Neural cell (in vitro differentiated cells): ENCODE results near the gene PLXDC1. TPM values are rescaled to one million over a fixed set of nuclear protein-coding genes. Genes with fewer than 3 reads are reported as not detected.

Experiments used
- H2AFZ ChIP-seq: fragments of 200-600, 300-800 bp; sonication (generic), shearing (Covaris generic); 2 replicates; pipeline ENCODE4 v1.6.0; 2014; ENCODE audit warnings: low read depth, mild to moderate bottlenecking, antibody characterized with exemption, low read length, moderate library complexity
- H3F3A ChIP-seq: fragments of 200-600 bp; shearing (Covaris generic); 2 replicates; pipeline ENCODE4 v1.6.1; 2016; ENCODE audit warnings: mild to moderate bottlenecking, moderate library complexity, mixed read lengths, antibody characterized with exemption, low read length; ENCODE audit not compliant: insufficient read depth, poor library complexity, severe bottlenecking
- H3K27ac ChIP-seq: fragments of 200-600, 300-800 bp; sonication (generic), shearing (Covaris generic); 2 replicates; pipeline ENCODE4 v1.5.1; 2014; ENCODE audit warnings: mild to moderate bottlenecking, low read length, moderate library complexity
- H3K27me3 ChIP-seq: fragments of 300-800, 200-600 bp; sonication (generic), shearing (Covaris generic); 2 replicates; pipeline ENCODE4 v1.6.0; 2014; ENCODE audit warnings: mild to moderate bottlenecking, low read depth, low read length, moderate library complexity; ENCODE audit not compliant: insufficient read depth
- H3K36me3 ChIP-seq: fragments of 300-800, 200-600 bp; sonication (generic), shearing (Covaris generic); 2 replicates; pipeline ENCODE4 v1.5.1; 2014; ENCODE audit warnings: mild to moderate bottlenecking, antibody characterized with exemption, low read length, moderate library complexity; ENCODE audit not compliant: insufficient read depth
- H3K4me2 ChIP-seq: fragments of 300-800, 200-600 bp; sonication (generic), shearing (Covaris generic); 2 replicates; pipeline ENCODE4 v1.6.0; 2014; ENCODE audit warnings: mild to moderate bottlenecking, low read length
- H3K4me3 ChIP-seq: fragments of 300-800, 200-600 bp; sonication (generic), shearing (Covaris generic); 2 replicates; pipeline ENCODE4 v1.5.1; 2014; ENCODE audit warnings: mild to moderate bottlenecking, low read length, moderate library complexity
- H3K79me2 ChIP-seq: fragments of 200-600 bp; shearing (Covaris generic); replicated peaks from 2 replicates; pipeline ENCODE4 v1.6.0; 2014; ENCODE audit warnings: mild to moderate bottlenecking, low read length, moderate library complexity; ENCODE audit not compliant: insufficient read depth
- H3K9ac ChIP-seq: fragments of 300-800, 200-600 bp; sonication (generic), shearing (Covaris generic); 2 replicates; pipeline ENCODE4 v1.6.1; 2016; ENCODE audit warnings: mild to moderate bottlenecking, low read length, mixed read lengths
- H3K9me2 ChIP-seq: fragments of 200-600 bp; shearing (Covaris generic); 2 replicates; pipeline ENCODE4 v1.6.1; 2016; ENCODE audit warnings: mild to moderate bottlenecking, low read length, mixed read lengths; ENCODE audit not compliant: insufficient read depth
- H3K9me3 ChIP-seq: fragments of 200-600, 300-800 bp; sonication (generic), shearing (Covaris generic); 2 replicates; pipeline ENCODE4 v1.6.1; 2016; ENCODE audit warnings: mild to moderate bottlenecking, mixed run types, low read length, moderate library complexity, mixed read lengths
- H4K20me1 ChIP-seq: fragments of 200-600 bp; shearing (Covaris generic); 2 replicates; pipeline ENCODE4 v1.6.1; 2016; ENCODE audit warnings: mild to moderate bottlenecking, mixed run types; ENCODE audit not compliant: insufficient read depth
- CTCF ChIP-seq: fragments of 450-650 bp; IDR thresholded peaks from 2 replicates; pipeline ENCODE4 v1.5.1; 2014; ENCODE audit warnings: antibody characterized with exemption, mild to moderate bottlenecking, moderate library complexity; ENCODE audit not compliant: poor library complexity, severe bottlenecking
- EP300 ChIP-seq: fragments of 450-650 bp; conservative IDR thresholded peaks from 2 replicates; pipeline ENCODE4 v1.6.1; 2014; ENCODE audit warnings: antibody characterized with exemption, mild to moderate bottlenecking, moderate library complexity; ENCODE audit not compliant: poor library complexity, severe bottlenecking
- EZH2 ChIP-seq: fragments of 200-600, 300-800 bp; shearing (Covaris generic), sonication (generic); IDR thresholded peaks from 2 replicates; pipeline ENCODE4 v1.6.1; 2014; ENCODE audit warnings: antibody characterized with exemption, low read length, borderline replicate concordance, mild to moderate bottlenecking; ENCODE audit not compliant: insufficient read depth, poor library complexity, severe bottlenecking
- MXI1 ChIP-seq: fragments of 450-650 bp; conservative IDR thresholded peaks from 2 replicates; pipeline ENCODE4 v1.6.1; 2014; ENCODE audit warnings: antibody characterized with exemption, mild to moderate bottlenecking; ENCODE audit not compliant: poor library complexity, severe bottlenecking
- POLR2AphosphoS5 ChIP-seq: IDR thresholded peaks from 2 replicates; pipeline ENCODE4 v1.6.1; 2012
- RAD21 ChIP-seq: fragments of 450-650 bp; conservative IDR thresholded peaks from 2 replicates; pipeline ENCODE4 v1.6.1; 2014; ENCODE audit warnings: antibody characterized with exemption, mild to moderate bottlenecking, moderate library complexity
- SMC3 ChIP-seq: fragments of 450-650 bp; conservative IDR thresholded peaks from 2 replicates; pipeline ENCODE4 v1.6.1; 2014; ENCODE audit warnings: antibody characterized with exemption, mild to moderate bottlenecking, moderate library complexity; ENCODE audit not compliant: poor library complexity
- TAF1 ChIP-seq: IDR thresholded peaks from 2 replicates; pipeline ENCODE4 v1.6.1; 2012; ENCODE audit warnings: low read depth
- polyA plus RNA-seq: library from polyadenylated mRNA; depleted of rRNA; stranded (reverse); fragments of >200 nt; gene quantifications from 2 replicates; pipeline ENCODE4 v1.2.3, GENCODE V29; 2014
- TF ChIP-seq, protein P1 (sequence below): IDR thresholded peaks from 2 replicates; pipeline ENCODE4 v1.6.1; 2012; ENCODE audit warnings: borderline replicate concordance

Gene PLXDC1
- polyA plus RNA-seq, 1 donor from 2014 or later: 10.0 TPM

GRCh38 chr17:39101091-39101490, 50.3 kb downstream of the PLXDC1 start:
- Histone ChIP-seq H3K4me2 (no peak overlapping the region), H3K9me2 (no peaks in the 10 kb centered on the region), H3K9ac (no peak overlapping the region), H4K20me1 (no peaks in the 10 kb centered on the region), H3F3A (no peaks in the 10 kb centered on the region), H3K4me3 (no peak overlapping the region), H2AFZ (no peak overlapping the region), H3K36me3 (no peaks in the 10 kb centered on the region), H3K9me3 (no peaks in the 10 kb centered on the region), H3K27ac (no peak overlapping the region), H3K79me2 (no peaks in the 10 kb centered on the region), H3K27me3 (no peaks in the 10 kb centered on the region)
- TF ChIP-seq EZH2 (no peak), CTCF (no peak), POLR2AphosphoS5 (no peak), EP300 (no peak), TAF1 (no peak), MXI1 (no peak), RAD21 (no peak), SMC3 (no peak)
- TF ChIP-seq, protein P1, sequence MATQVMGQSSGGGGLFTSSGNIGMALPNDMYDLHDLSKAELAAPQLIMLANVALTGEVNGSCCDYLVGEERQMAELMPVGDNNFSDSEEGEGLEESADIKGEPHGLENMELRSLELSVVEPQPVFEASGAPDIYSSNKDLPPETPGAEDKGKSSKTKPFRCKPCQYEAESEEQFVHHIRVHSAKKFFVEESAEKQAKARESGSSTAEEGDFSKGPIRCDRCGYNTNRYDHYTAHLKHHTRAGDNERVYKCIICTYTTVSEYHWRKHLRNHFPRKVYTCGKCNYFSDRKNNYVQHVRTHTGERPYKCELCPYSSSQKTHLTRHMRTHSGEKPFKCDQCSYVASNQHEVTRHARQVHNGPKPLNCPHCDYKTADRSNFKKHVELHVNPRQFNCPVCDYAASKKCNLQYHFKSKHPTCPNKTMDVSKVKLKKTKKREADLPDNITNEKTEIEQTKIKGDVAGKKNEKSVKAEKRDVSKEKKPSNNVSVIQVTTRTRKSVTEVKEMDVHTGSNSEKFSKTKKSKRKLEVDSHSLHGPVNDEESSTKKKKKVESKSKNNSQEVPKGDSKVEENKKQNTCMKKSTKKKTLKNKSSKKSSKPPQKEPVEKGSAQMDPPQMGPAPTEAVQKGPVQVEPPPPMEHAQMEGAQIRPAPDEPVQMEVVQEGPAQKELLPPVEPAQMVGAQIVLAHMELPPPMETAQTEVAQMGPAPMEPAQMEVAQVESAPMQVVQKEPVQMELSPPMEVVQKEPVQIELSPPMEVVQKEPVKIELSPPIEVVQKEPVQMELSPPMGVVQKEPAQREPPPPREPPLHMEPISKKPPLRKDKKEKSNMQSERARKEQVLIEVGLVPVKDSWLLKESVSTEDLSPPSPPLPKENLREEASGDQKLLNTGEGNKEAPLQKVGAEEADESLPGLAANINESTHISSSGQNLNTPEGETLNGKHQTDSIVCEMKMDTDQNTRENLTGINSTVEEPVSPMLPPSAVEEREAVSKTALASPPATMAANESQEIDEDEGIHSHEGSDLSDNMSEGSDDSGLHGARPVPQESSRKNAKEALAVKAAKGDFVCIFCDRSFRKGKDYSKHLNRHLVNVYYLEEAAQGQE: no peak

DNA sequence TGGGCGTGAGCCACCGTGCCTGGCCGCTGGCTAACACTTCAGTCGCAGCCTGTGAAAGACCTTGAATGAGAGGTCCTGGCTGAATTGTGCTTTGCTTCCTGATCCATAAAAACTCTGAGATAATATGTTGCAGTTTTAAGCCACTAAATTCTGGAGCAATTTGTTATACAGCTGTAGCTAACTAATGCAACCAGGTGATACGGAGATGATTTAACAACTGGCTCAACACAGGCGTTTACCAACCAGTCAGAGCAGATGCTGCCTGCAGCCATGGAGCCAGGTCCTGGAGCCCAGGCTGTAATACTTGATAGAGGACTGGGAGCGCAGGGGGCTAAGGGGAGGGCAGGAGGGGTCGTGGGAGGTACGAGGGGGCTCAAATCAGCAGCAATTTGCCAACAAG, 50.9 kb downstream of the PLXDC1 start:
- no peak for TF ChIP-seq EZH2
- TF ChIP-seq CTCF: no peak
- TF ChIP-seq EP300: no peak
- TF ChIP-seq RAD21: no peak
- H3K4me3 ChIP-seq: no peak overlapping the region
- no peaks in the 10 kb centered on the region for H3K27me3 ChIP-seq
- no peaks in the 10 kb centered on the region for H3K9me3 ChIP-seq
- no peaks in the 10 kb centered on the region for H3F3A ChIP-seq
- no peaks in the 10 kb centered on the region for H3K9me2 ChIP-seq
- no peak overlapping the region for H3K9ac ChIP-seq
- H2AFZ ChIP-seq: no peak overlapping the region
- no peaks in the 10 kb centered on the region for H3K79me2 ChIP-seq
- no peak overlapping the region for H3K4me2 ChIP-seq
- H4K20me1 ChIP-seq: no peaks in the 10 kb centered on the region
- H3K36me3 ChIP-seq: no peaks in the 10 kb centered on the region
- H3K27ac ChIP-seq: no peak overlapping the region
